Large intestine (tissue), 3 donors: ENCODE results near the gene FRMD3. TPM values are rescaled to one million over a fixed set of nuclear protein-coding genes. Genes with fewer than 3 reads are reported as not detected.

ENCODE experiments used
- DNase-seq, 2 donors: peaks; one replicate each; pipeline versions ENCODE4 v3.0.0 to v3.0.0-alpha.2; 2013
- H3K27ac ChIP-seq: one replicate; pipeline ENCODE4 v1.5.1; 2013; ENCODE audit warnings: low read length
- H3K27me3 ChIP-seq: 2 replicates; pipeline ENCODE4 v1.6.1; 2013; ENCODE audit warnings: low read length; ENCODE audit not compliant: control insufficient read depth, insufficient read depth
- H3K36me3 ChIP-seq: 2 replicates; pipeline ENCODE4 v1.6.1; 2013; ENCODE audit warnings: low read length; ENCODE audit not compliant: control insufficient read depth, insufficient read depth
- H3K4me1 ChIP-seq: one replicate; pipeline ENCODE4 v1.6.1; 2013; ENCODE audit warnings: low read length; ENCODE audit not compliant: control insufficient read depth, insufficient read depth
- H3K4me3 ChIP-seq: one replicate; pipeline ENCODE4 v1.5.1; 2013; ENCODE audit warnings: low read length
- H3K9me3 ChIP-seq: one replicate; pipeline ENCODE4 v1.6.1; 2013; ENCODE audit warnings: mild to moderate bottlenecking, low read depth, low read length, moderate library complexity; ENCODE audit not compliant: control insufficient read depth
- WGBS: methylation state at CpG from one replicate; pipeline ENCODE4 v1.1.5; 2013; ENCODE audit warnings: low lambda C conversion rate; ENCODE audit not compliant: insufficient coverage; 5-methylcytosine and 5-hydroxymethylcytosine counted together
- polyA plus RNA-seq: library from polyadenylated mRNA; unstranded; fragments of 120-200 nt; gene quantifications from one replicate; pipeline ENCODE4 v1.2.1, GENCODE V29; 2013

The FRMD3 gene
- polyA plus RNA-seq, 1 donor: 4.4 TPM

- H3K4me3 ChIP-seq: no peak overlapping the region
- no peaks in the 10 kb centered on the region for H3K4me1 ChIP-seq
- no CpG with 5 or more reads among the region's 4 CpGs for WGBS
- DNase-seq: no peak
- no peak overlapping the region for H3K27ac ChIP-seq
- H3K36me3 ChIP-seq: no peaks in the 10 kb centered on the region
- peaks cover 3% of the 10 kb centered on the region for H3K9me3 ChIP-seq
- H3K27me3 ChIP-seq: no peaks in the 10 kb centered on the region
Observed at GRCh38 chr9:83413367-83413766, 124.8 kb downstream of the FRMD3 start.

GRCh38 chr9:83410701-83411100 lies 127.5 kb downstream of the FRMD3 start:
- Histone ChIP-seq H3K4me1 (no peaks in the 10 kb centered on the region), H3K27ac (no peak overlapping the region), H3K36me3 (no peaks in the 10 kb centered on the region), H3K4me3 (no peak overlapping the region), H3K9me3 (peaks cover 5% of the 10 kb centered on the region), H3K27me3 (no peaks in the 10 kb centered on the region)
- 86% methylated on average over 1 of the region's 5 CpGs for WGBS
- DNase-seq: no peak

- 82% methylated on average over 1 of the region's 3 CpGs for WGBS
- no peak for DNase-seq
- no peaks in the 10 kb centered on the region for H3K4me1 ChIP-seq
- H3K36me3 ChIP-seq: no peaks in the 10 kb centered on the region
- no peak overlapping the region for H3K4me3 ChIP-seq
- H3K9me3 ChIP-seq: peaks cover 5% of the 10 kb centered on the region
- H3K27ac ChIP-seq: no peak overlapping the region
- no peaks in the 10 kb centered on the region for H3K27me3 ChIP-seq
Observed at GRCh38 chr9:83406921-83407320, 131.3 kb downstream of the FRMD3 start.

- H3K9me3 ChIP-seq: peaks cover 5% of the 10 kb centered on the region
- H3K4me1 ChIP-seq: no peaks in the 10 kb centered on the region
- WGBS: no CpG with 5 or more reads among the region's 4 CpGs
- DNase-seq: no peak
- no peak overlapping the region for H3K4me3 ChIP-seq
- H3K27ac ChIP-seq: no peak overlapping the region
- H3K36me3 ChIP-seq: no peaks in the 10 kb centered on the region
- no peaks in the 10 kb centered on the region for H3K27me3 ChIP-seq
Observed at GRCh38 chr9:83405759-83406158, 132.4 kb downstream of the FRMD3 start.

GRCh38 chr9:83403527-83404238 lies 134.5 kb downstream of the FRMD3 start:
- no peak for DNase-seq
- Histone ChIP-seq H3K4me1 (no peaks in the 10 kb centered on the region), H3K27ac (no peak overlapping the region), H3K9me3 (peaks cover 5% of the 10 kb centered on the region), H3K4me3 (no peak overlapping the region), H3K27me3 (no peaks in the 10 kb centered on the region), H3K36me3 (no peaks in the 10 kb centered on the region)
- no CpG with 5 or more reads among the region's 10 CpGs for WGBS

GRCh38 chr9:83401328-83401900 lies 136.8 kb downstream of the FRMD3 start:
- H3K4me3 ChIP-seq: no peak overlapping the region
- WGBS: 100% methylated on average over 1 of the region's 2 CpGs
- H3K27ac ChIP-seq: no peak overlapping the region
- DNase-seq: no peak
- no peaks in the 10 kb centered on the region for H3K36me3 ChIP-seq
- no peaks in the 10 kb centered on the region for H3K4me1 ChIP-seq
- H3K9me3 ChIP-seq: no peaks in the 10 kb centered on the region
- no peaks in the 10 kb centered on the region for H3K27me3 ChIP-seq

- peaks cover 3% of the 10 kb centered on the region for H3K4me1 ChIP-seq
- H3K36me3 ChIP-seq: no peaks in the 10 kb centered on the region
- H3K9me3 ChIP-seq: no peaks in the 10 kb centered on the region
- no peak for DNase-seq
- H3K27ac ChIP-seq: no peak overlapping the region
- no peaks in the 10 kb centered on the region for H3K27me3 ChIP-seq
- WGBS: no CpG with 5 or more reads among the region's 4 CpGs
- no peak overlapping the region for H3K4me3 ChIP-seq
Observed at GRCh38 chr9:83396813-83397212, 141.4 kb downstream of the FRMD3 start.

- H3K27ac ChIP-seq: no peak overlapping the region
- no peak for DNase-seq
- no peaks in the 10 kb centered on the region for H3K9me3 ChIP-seq
- H3K27me3 ChIP-seq: no peaks in the 10 kb centered on the region
- no CpG with 5 or more reads among the region's 6 CpGs for WGBS
- H3K4me1 ChIP-seq: peaks cover 8% of the 10 kb centered on the region
- no peak overlapping the region for H3K4me3 ChIP-seq
- no peaks in the 10 kb centered on the region for H3K36me3 ChIP-seq
Observed at GRCh38 chr9:83396342-83396741, 141.9 kb downstream of the FRMD3 start.

- no peaks in the 10 kb centered on the region for H3K36me3 ChIP-seq
- H3K27ac ChIP-seq: peak overlapping the region; percentile 30
- peaks cover 8% of the 10 kb centered on the region for H3K4me1 ChIP-seq
- no peaks in the 10 kb centered on the region for H3K27me3 ChIP-seq
- H3K9me3 ChIP-seq: no peaks in the 10 kb centered on the region
- H3K4me3 ChIP-seq: no peak overlapping the region
- DNase-seq: peak; percentile 75 to 80
- no CpG with 5 or more reads among the region's 4 CpGs for WGBS
Observed at GRCh38 chr9:83392228-83392627, 146.0 kb downstream of the FRMD3 start.

- DNase-seq: no peak
- WGBS: no CpG with 5 or more reads among the region's 1 CpG
Observed at GRCh38 chr9:83388346-83388745, 149.9 kb downstream of the FRMD3 start.

More at GRCh38 chr9:83388346-83388745, 149.9 kb downstream of the FRMD3 start:
- Histone ChIP-seq H3K4me3 (no peak overlapping the region), H3K9me3 (no peaks in the 10 kb centered on the region), H3K27me3 (no peaks in the 10 kb centered on the region), H3K27ac (no peak overlapping the region), H3K4me1 (peaks cover 8% of the 10 kb centered on the region), H3K36me3 (no peaks in the 10 kb centered on the region)
